ENCODE data around the gene LCN15.
"Not testable (repeated sequence)": the region's sequence is repeated elsewhere in the genome, so short reads cannot be mapped to it uniquely, and the experiment has no call there.

Gene LCN15

DNA sequence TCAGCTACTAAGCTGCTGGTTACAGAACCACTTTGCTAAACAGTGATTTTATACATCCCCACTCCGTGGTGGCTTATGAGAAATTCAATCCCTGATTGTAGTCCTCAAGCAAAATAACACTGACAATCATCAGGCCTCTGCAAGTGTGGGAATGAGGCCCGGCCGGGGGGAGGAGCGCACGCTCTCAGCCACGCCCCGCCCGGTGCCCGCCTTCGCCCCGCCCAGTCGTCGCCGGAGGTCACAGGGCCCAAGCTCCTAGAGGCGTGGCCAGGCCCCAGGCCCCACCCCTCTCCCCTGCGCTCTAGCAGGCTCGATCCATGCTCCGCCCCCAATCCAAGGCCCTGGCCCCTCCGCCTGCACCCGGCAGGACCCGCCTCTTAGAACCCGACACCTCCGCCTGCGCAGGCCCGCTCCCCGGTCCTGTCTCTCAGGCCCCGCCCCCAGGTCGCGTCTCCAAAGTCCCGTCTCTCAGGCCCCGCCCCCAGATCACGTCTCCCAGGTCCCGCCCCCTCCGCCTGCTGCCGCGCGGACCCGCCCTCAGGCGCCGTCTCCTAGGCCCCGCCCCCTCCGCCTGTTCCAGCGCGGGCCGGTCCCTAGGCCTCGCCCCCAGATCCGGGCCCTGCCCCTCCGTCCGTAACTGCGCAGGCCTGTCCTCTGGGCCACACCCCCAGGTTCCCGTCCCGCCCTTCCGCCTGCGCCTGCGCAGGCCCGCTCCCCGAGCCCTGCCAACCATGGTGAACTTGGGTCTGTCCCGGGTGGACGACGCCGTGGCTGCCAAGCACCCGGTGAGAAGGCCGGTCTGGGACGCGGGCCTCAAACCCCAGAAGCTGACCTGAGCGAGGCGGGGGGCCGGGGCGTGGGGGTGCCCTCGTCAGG lies 26.6 kb upstream of the LCN15 start, which contains the start of gene TMEM141:
Gene TMEM141, plus strand, starts transcription at position 705 of the 876 bp plus-strand sequence. Its CDS starts 27 bp downstream, at position 732.
- peaks cover 0 to 35% (median 18%) of the 10 kb centered on the region in 11 experiments; a peak in 16 of 22 replicates for H4K20me1 ChIP-seq
- H3K4me1 ChIP-seq, result peaks cover 36 to 78% (median 65%) of the 10 kb centered on the region in 10 experiments
- H3K9ac ChIP-seq, result peak within 1 kb of the TSS; percentile 77 to 91 (median 85)
- H3K9me3 ChIP-seq (replicated peaks in 1 of 11), result no peaks in the 10 kb centered on the region
- H3K27ac ChIP-seq, result peak within 1 kb of the TSS; percentile 66 to 89 (median 83)
- H3K4me2 ChIP-seq, result peak within 1 kb of the TSS; percentile 87 to 99 (median 96)
- H3K4me3 ChIP-seq, result peak within 1 kb of the TSS; percentile 66 to 85 (median 75)
- no peak for TF ChIP-seq Cebpa-rat (IDR thresholded peaks at IDR 0.05)
- H3K36me3 ChIP-seq, result peaks cover 0 to 24% (median 7%) of the 10 kb centered on the region in 11 experiments; a peak in 7 of 22 replicates
- peaks cover 0 to 4% (median 0%) of the 10 kb centered on the region in 11 experiments; a peak in 2 of 22 replicates for H3K27me3 ChIP-seq

- Histone ChIP-seq H3K27ac (no peak overlapping the region), H3K4me1 (peaks cover 49 to 78% (median 66%) of the 10 kb centered on the region in 10 experiments)
These were observed 25.2 kb upstream of the LCN15 start for GRCh38 chr9:136789523-136789937.

GRCh38 chr9:136788644-136789522 lies 24.6 kb upstream of the LCN15 start:
- H3K4me2 ChIP-seq, result peak overlapping the region; percentile 37 to 80 (median 66)
- peak overlapping the region in 2 of 10 experiments; percentile 29 to 36; a peak in 2 of 20 replicates for H3K4me3 ChIP-seq
- H4K20me1 ChIP-seq, result peaks cover 0 to 25% (median 18%) of the 10 kb centered on the region in 11 experiments; a peak in 16 of 22 replicates
- H3K27ac ChIP-seq, result peak overlapping the region in 3 of 11 experiments; percentile 31 to 47 (median 36); a peak in 4 of 22 replicates
- not testable (repeated sequence) for H3K27me3 ChIP-seq; H3K9me3 ChIP-seq (replicated peaks in 1 of 11)
- peaks cover 0 to 17% (median 7%) of the 10 kb centered on the region in 11 experiments; a peak in 7 of 22 replicates for H3K36me3 ChIP-seq
- peaks cover 55 to 84% (median 72%) of the 10 kb centered on the region in 10 experiments for H3K4me1 ChIP-seq
- peak overlapping the region; percentile 6 to 63 (median 46); a peak in 17 of 22 replicates for H3K9ac ChIP-seq

More at GRCh38 chr9:136789523-136789937, 25.2 kb upstream of the LCN15 start:
- Histone ChIP-seq H3K36me3 (peaks cover 0 to 23% (median 7%) of the 10 kb centered on the region in 11 experiments; a peak in 7 of 22 replicates), H3K9me3 (replicated peaks in 1 of 11) (no peaks in the 10 kb centered on the region), H3K4me2 (no peak overlapping the region; a peak in 1 of 22 replicates), H3K27me3 (peaks cover 0 to 4% (median 0%) of the 10 kb centered on the region in 11 experiments; a peak in 1 of 22 replicates), H4K20me1 (peaks cover 0 to 30% (median 18%) of the 10 kb centered on the region in 11 experiments; a peak in 16 of 22 replicates), H3K4me3 (no peak overlapping the region), H3K9ac (no peak overlapping the region)
- no peak for TF ChIP-seq Cebpa-rat (IDR thresholded peaks at IDR 0.05)

DNA sequence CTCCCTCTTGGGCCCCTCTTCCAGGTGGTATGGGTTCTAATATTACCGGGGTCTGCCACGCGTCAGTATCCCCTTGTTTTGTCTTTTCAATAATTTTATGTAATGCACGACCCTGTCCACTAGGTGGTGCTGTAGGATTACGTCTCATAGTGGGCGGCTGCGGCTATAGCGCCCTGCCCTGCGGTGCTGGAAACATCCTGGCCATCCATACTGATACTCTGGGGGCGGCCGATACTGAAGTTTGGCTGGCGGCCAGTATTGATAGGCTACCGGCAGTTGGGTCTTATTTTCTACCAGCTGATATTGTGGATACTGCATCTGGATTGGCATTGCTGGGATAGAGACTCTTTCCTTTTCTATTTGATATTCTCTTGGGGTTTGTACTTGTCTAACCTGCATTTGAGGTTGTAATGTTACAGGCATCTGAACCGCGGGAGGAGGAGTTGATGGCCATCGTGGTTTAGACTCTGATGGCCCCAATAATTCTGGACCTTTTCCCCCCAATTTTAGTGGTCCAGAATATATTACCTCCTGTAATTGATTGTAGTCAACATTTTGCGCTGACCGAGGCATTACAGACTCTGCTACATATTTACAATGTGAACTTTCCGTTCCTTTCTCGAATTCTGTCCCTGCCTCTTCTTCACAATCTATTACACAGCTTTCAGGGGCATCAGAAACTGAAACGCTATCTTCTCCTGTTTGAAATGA lies 23.5 kb upstream of the LCN15 start:
- Histone ChIP-seq H3K9ac (peak overlapping the region in 6 of 11 experiments; percentile 41 to 63 (median 57); a peak in 8 of 22 replicates), H4K20me1 (peaks cover 0 to 15% (median 9%) of the 10 kb centered on the region in 11 experiments; a peak in 14 of 22 replicates), H3K27me3 (peaks cover 0 to 4% (median 0%) of the 10 kb centered on the region in 11 experiments; a peak in 1 of 22 replicates), H3K4me2 (peak overlapping the region; percentile 37 to 80 (median 66)), H3K36me3 (peaks cover 0 to 6% (median 2%) of the 10 kb centered on the region in 11 experiments; a peak in 6 of 22 replicates), H3K4me3 (no peak overlapping the region), H3K9me3 (replicated peaks in 1 of 11) (no peaks in the 10 kb centered on the region), H3K4me1 (peaks cover 47 to 76% (median 63%) of the 10 kb centered on the region in 10 experiments), H3K27ac (no peak overlapping the region)
- no peak for TF ChIP-seq Cebpa-rat (IDR thresholded peaks at IDR 0.05)

DNA sequence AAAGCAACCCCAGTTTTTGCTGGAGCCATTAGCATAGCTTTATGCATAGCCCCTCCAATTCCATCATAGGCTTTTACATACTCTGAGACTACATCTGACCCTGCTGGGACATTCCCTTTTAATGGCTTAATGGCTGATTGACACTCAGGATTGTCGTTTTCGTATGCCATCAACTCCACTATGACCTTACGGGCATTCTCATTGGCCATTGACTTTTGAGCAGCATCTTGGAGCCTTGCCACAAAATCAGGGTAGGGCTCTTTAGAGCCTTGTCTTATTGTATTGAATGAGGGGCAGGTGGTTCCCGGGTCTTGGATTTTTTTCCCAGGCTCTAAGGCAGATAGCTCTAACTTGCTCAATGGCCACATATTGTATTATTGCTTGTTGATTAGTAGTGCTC lies 22.7 kb upstream of the LCN15 start:
- H4K20me1 ChIP-seq; H3K4me2 ChIP-seq; H3K27me3 ChIP-seq; H3K4me3 ChIP-seq; H3K9ac ChIP-seq; H3K36me3 ChIP-seq; H3K9me3 ChIP-seq (replicated peaks in 1 of 11); H3K27ac ChIP-seq: not testable (repeated sequence)
- H3K4me1 ChIP-seq, result peaks cover 39 to 68% (median 55%) of the 10 kb centered on the region in 10 experiments

DNA sequence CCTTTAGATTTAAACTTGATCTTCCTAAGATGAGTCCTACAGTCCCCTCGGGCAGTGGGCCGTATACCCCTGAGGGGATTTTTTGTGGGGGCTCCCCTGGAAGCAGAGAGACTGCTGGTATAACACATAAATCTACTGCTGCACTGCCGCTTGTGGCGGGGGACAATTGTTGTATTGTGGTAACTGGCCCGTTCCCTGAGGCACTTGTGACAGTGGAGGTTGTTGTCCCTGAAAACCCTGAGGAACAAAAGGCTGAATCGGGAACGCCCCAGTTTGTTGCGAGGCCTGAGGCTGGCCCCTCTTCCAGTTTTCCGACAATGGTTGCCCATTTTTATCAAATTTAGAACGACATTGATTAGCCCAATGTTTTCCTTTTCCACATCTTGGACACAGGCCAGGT lies 22.1 kb upstream of the LCN15 start:
- Histone ChIP-seq H3K9ac (no peak overlapping the region), H4K20me1 (peaks cover 0 to under 1% (median 0%) of the 10 kb centered on the region in 11 experiments; a peak in 1 of 22 replicates), H3K27ac (no peak overlapping the region), H3K36me3 (no peaks in the 10 kb centered on the region), H3K9me3 (replicated peaks in 1 of 11) (no peaks in the 10 kb centered on the region), H3K4me3 (no peak overlapping the region), H3K4me1 (peaks cover 35 to 64% (median 49%) of the 10 kb centered on the region in 10 experiments), H3K27me3 (peaks cover 0 to 4% (median 0%) of the 10 kb centered on the region in 11 experiments; a peak in 1 of 22 replicates), H3K4me2 (peak overlapping the region in 5 of 11 experiments; percentile 59 to 86 (median 77); a peak in 8 of 22 replicates)
- no peak for TF ChIP-seq Cebpa-rat (IDR thresholded peaks at IDR 0.05)

GRCh38 chr9:136785565-136786355 lies 21.4 kb upstream of the LCN15 start:
- not testable (repeated sequence) for H3K9me3 ChIP-seq (replicated peaks in 1 of 11); H3K27me3 ChIP-seq; H3K4me3 ChIP-seq; H3K27ac ChIP-seq; H4K20me1 ChIP-seq; H3K36me3 ChIP-seq
- Histone ChIP-seq H3K4me1 (peaks cover 35 to 64% (median 48%) of the 10 kb centered on the region in 10 experiments), H3K4me2 (peak overlapping the region; percentile 59 to 86 (median 74); a peak in 21 of 22 replicates), H3K9ac (peak overlapping the region in 1 of 11 experiments; percentile 9; a peak in 1 of 22 replicates)
